HepG2 (cell line): Measurements from ENCODE around the gene C14orf119. TPM values are rescaled to one million over a fixed set of nuclear protein-coding genes. Genes with fewer than 3 reads are reported as not detected.

ENCODE experiments used
- AGO1 ChIP-seq: fragments of 200-400 bp; formaldehyde crosslinking; IDR thresholded peaks from 2 replicates; pipeline ENCODE4 v1.6.1; 2017; ENCODE audit warnings: mild to moderate bottlenecking, low read depth, low read length, moderate library complexity; ENCODE audit not compliant: poor library complexity, severe bottlenecking
- FLYWCH1 ChIP-seq: sonication (generic); formaldehyde crosslinking; IDR thresholded peaks from 2 replicates; pipeline ENCODE4 v1.8.1; 2023; ENCODE audit warnings: mild to moderate bottlenecking, missing genetic modification reagents
- FOSL1 ChIP-seq: sonication (generic); formaldehyde crosslinking; IDR thresholded peaks from 2 replicates; pipeline ENCODE4 v1.9.0; 2021; ENCODE audit warnings: missing genetic modification reagents, borderline replicate concordance
- HDAC1 ChIP-seq: sonication (generic); formaldehyde crosslinking; IDR thresholded peaks from 2 replicates; pipeline ENCODE4 v1.5.1; 2020; ENCODE audit warnings: mild to moderate bottlenecking, missing genetic modification reagents
- HIVEP1 ChIP-seq: sonication (generic); formaldehyde crosslinking; IDR thresholded peaks from 2 replicates; pipeline ENCODE4 v1.4.0; 2020; ENCODE audit warnings: mild to moderate bottlenecking, missing genetic modification reagents
- JUN ChIP-seq: sonication (generic); formaldehyde crosslinking; IDR thresholded peaks from 2 replicates; pipeline ENCODE4 v1.4.0; 2020; ENCODE audit warnings: mild to moderate bottlenecking, missing genetic modification reagents
- KIAA2018 ChIP-seq: sonication (generic); formaldehyde crosslinking; IDR thresholded peaks from 2 replicates; pipeline ENCODE4 v1.5.0; 2020; ENCODE audit warnings: mild to moderate bottlenecking, missing genetic modification reagents, borderline replicate concordance
- KLF9 ChIP-seq: IDR thresholded peaks from 2 replicates; pipeline ENCODE4 v1.6.1; 2016; ENCODE audit warnings: low read depth
- KMT2A ChIP-seq: sonication (generic); formaldehyde crosslinking; IDR thresholded peaks from 2 replicates; pipeline ENCODE4 v1.4.0; 2020; ENCODE audit warnings: missing genetic modification reagents
- MAFK ChIP-seq, 2 experiments: IDR thresholded peaks in 1 of 2; conservative IDR thresholded peaks in 1 of 2; 2 replicates each; pipeline ENCODE4 v1.6.1; 2011; ENCODE audit warnings: improper control_type of control experiment in 2 of 2, low read length in 2 of 2
- MATR3 ChIP-seq: sonication (generic); formaldehyde crosslinking; IDR thresholded peaks from 2 replicates; pipeline ENCODE4 v1.4.0; 2020; ENCODE audit warnings: missing genetic modification reagents
- MBNL3 ChIP-seq: fragments of 250-450 bp; sonication (Bioruptor Pico); conservative IDR thresholded peaks from 2 replicates; pipeline ENCODE4 v1.8.0; 2022; ENCODE audit warnings: mild to moderate bottlenecking, inconsistent platforms
- REXO4 ChIP-seq: sonication (generic); formaldehyde crosslinking; IDR thresholded peaks from 2 replicates; pipeline ENCODE4 v1.8.0; 2022; ENCODE audit warnings: missing genetic modification reagents, mild to moderate bottlenecking, borderline replicate concordance
- SMC3 ChIP-seq: IDR thresholded peaks from 2 replicates; pipeline ENCODE4 v1.6.1; 2011; ENCODE audit warnings: low read length, improper control_type of control experiment
- ZBTB42 ChIP-seq: sonication (generic); formaldehyde crosslinking; IDR thresholded peaks from 2 replicates; pipeline ENCODE4 v1.5.0; 2020; ENCODE audit warnings: mild to moderate bottlenecking, missing genetic modification reagents
- ZFP36 ChIP-seq: fragments of 150-350 bp; IDR thresholded peaks from 2 replicates; pipeline ENCODE4 v1.6.1; 2018; ENCODE audit warnings: borderline replicate concordance, low read length, low read depth; ENCODE audit not compliant: partially characterized antibody
- ZNF30 ChIP-seq: sonication (generic); formaldehyde crosslinking; IDR thresholded peaks from 2 replicates; pipeline ENCODE4 v1.5.0; 2020; ENCODE audit warnings: mild to moderate bottlenecking, missing genetic modification reagents
- ZNF484 ChIP-seq: sonication (generic); formaldehyde crosslinking; IDR thresholded peaks from 2 replicates; pipeline ENCODE4 v1.5.1; 2020; ENCODE audit warnings: mild to moderate bottlenecking, low read depth, missing genetic modification reagents, borderline replicate concordance
- ZNF605 ChIP-seq: sonication (generic); formaldehyde crosslinking; IDR thresholded peaks from 2 replicates; pipeline ENCODE4 v1.8.0; 2022; ENCODE audit warnings: mild to moderate bottlenecking, missing genetic modification reagents
- ZNF7 ChIP-seq: IDR thresholded peaks from 2 replicates; pipeline ENCODE4 v1.6.1; 2016; ENCODE audit warnings: missing biosample characterization, missing genetic modification reagents
- ZNF788 ChIP-seq: sonication (generic); formaldehyde crosslinking; IDR thresholded peaks from 2 replicates; pipeline ENCODE4 v1.5.0; 2020; ENCODE audit warnings: mild to moderate bottlenecking, missing genetic modification reagents, borderline replicate concordance
- polyA plus RNA-seq, 8 experiments: library from polyadenylated mRNA; depleted of rRNA in 3 of 8; stranded (reverse) in 7 of 8; unstranded in 1 of 8; fragments of >200 nt; fragmentation: Illumina TruSeq in 4 of 8; extraction: Trizol in 4 of 8; gene quantifications; 2 replicates each; pipeline versions ENCODE4 v1.2.1 to v1.2.3, GENCODE V29; 2011 to 2016; ENCODE audit warnings: low read depth in 4 of 8, missing spikeins in 1 of 8, mixed read lengths in 1 of 8; ENCODE audit not compliant: insufficient read depth in 1 of 8
- total RNA-seq, 5 experiments: library from RNA; depleted of rRNA; stranded (reverse); fragments of >200 nt; fragmentation: Illumina TruSeq; extraction: Trizol; gene quantifications; 2 replicates each; pipeline ENCODE4 v1.2.3, GENCODE V29; 2016; ENCODE audit warnings: low read depth in 1 of 5

C14orf119 gene
- total and polyA plus RNA-seq, 2 of the 13 experiments (the other 11 are each of a cell fraction or from before 2014, with no cell fraction given): 117 to 206 TPM

DNA sequence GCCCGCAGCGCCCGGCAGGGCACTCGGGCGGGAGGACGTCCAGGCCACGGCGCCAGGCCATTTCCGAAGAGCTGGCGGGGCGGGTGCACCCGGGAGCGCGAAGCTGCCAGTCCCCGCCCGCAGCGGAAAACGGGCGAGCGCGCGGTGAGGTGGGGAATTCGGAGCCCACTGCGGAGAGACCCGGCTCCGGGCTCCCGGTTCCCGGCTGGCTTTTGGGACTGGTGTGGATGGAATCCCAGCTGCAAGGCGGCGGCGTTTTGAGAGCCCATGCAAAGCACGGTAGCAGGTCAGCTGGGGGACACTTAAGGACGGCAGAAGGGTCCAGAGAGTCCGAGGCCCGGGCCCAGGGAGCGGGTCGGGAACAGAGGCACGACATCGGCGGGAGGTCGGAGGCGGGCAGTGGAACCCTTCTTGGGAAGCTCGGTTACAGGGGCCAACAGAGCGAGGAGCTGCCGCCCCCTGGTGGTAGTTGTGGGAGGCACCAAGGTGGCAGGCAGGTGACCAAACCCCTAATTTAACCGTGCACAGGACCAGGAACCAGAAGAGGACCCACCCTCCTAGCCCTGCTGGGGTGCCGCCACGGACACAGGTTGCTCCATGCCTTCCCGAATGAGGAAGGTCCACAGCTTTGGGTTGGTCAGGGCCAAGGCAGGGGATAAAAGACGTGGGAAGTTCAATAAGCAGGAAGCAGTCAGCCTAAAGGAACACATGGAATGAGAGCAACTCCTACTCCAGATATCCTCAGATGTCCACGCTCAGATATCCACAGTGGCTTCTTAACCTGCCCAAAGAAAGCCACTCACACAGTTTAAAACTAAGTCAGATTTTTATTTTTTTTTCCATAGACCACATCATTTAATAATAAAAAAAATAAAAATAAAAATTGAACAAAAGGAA is 37.3 kb upstream of the C14orf119 start (continued):
- TF ChIP-seq ZNF484 (CRISPR knock-in tag) (no peak), ZNF788 (CRISPR knock-in tag) (peak; percentile 90), ZBTB42 (CRISPR knock-in tag) (0 out of 2 replicates have a peak, but pooled peaks have one; percentile 78), MAFK (conservative IDR thresholded peaks at IDR 0.05 in 1 of 2, IDR thresholded peaks at IDR 0.05 in 1 of 2; ENCODE audit: low read length in 2 of 2) (no peak), KMT2A (peak; percentile 89), HIVEP1 (CRISPR knock-in tag) (peak; percentile 92), ZNF605 (CRISPR knock-in tag) (peak; percentile 91), SMC3 (peak; percentile 86), JUN (0 out of 2 replicates have a peak, but pooled peaks have one; percentile 87), KIAA2018 (CRISPR knock-in tag) (0 out of 2 replicates have a peak, but pooled peaks have one; percentile 75), FLYWCH1 (no peak), KLF9 (CRISPR knock-in tag) (no peak), ZNF7 (no peak), REXO4 (CRISPR knock-in tag) (no peak), HDAC1 (peak; percentile 91), FOSL1 (CRISPR knock-in tag) (no peak), ZFP36 (peak; percentile 48), ZNF30 (CRISPR knock-in tag) (no peak), MATR3 (CRISPR knock-in tag) (no peak), MBNL3 (no peak), AGO1 (peak; percentile 98)
